Kidney tubule cell (primary cell): Measurements from ENCODE around the gene KAZN.

Experiments used
- DNase-seq: peaks from one replicate; pipeline ENCODE4 v3.0.0-alpha.2; 2018; ENCODE audit warnings: low spot score

KAZN gene

DNA sequence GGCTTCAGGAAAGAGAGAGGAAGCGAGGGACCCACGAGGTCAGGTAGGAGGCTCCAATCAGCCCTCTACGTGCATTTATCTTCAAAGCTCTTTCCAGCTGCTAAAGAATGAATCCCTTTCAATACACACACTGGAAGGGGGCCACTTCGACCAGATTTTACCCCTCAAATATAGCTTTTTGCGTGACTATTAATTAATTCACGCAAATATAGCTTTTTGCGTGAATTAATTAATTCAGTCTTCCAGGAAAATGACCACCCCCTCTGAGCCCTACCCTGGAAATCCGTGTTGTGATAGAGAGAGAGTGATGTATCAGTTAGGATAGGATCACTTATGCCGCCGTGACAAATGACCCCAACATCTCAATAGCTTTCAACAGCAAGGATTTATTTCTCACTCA is 289.9 kb downstream of the KAZN start:
- DNase-seq: no peak

DNA sequence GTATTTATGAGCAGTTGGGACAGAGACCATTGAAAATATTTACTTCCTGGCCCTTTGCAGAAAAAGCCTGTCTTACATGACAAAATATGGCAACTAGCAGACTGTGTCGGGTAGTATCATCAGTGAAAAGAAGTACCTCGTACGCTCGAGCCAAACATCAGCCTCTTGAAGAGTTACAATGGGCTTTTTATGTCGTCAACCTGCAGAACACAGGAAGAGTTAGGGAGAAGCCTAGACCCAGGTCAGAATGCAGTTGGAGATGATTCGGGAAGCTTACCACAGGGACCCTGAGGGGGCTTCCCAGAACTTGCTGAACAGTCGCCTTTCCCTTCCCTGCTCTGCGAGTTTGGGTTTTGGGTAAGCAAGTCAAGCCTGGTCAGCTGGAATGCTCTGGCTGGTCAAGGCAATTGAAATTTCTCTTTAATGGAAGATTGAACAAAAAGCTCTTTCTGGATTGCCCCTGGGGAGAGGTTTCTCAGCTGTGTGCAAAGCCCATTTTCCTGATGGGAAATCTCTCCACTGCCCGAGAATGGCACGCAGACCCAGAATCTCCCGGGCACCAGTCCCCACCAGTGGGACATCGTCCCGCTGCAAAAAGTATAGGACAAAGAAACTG is 291.4 kb downstream of the KAZN start:
- no peak for DNase-seq

DNA sequence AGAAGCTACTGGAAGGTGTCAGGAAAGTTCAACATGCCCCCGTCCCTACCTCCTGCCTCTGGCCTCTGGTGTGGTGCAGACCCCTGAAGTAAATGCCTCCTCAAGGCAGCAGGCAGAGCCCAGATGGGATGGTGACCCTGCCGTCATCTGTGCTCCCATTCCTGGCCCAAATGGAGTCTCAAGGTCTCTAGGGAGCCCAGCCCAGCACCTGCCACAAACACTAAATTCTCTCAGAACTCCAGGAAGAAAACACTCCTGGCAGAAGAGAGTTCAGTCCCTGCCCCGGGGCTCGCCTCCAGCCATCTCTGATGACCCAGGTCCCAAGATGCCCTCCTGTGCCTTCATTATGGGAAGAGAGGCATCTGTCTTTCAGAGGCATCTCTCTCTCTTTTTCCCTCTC is 293.5 kb downstream of the KAZN start:
- no peak for DNase-seq

DNA sequence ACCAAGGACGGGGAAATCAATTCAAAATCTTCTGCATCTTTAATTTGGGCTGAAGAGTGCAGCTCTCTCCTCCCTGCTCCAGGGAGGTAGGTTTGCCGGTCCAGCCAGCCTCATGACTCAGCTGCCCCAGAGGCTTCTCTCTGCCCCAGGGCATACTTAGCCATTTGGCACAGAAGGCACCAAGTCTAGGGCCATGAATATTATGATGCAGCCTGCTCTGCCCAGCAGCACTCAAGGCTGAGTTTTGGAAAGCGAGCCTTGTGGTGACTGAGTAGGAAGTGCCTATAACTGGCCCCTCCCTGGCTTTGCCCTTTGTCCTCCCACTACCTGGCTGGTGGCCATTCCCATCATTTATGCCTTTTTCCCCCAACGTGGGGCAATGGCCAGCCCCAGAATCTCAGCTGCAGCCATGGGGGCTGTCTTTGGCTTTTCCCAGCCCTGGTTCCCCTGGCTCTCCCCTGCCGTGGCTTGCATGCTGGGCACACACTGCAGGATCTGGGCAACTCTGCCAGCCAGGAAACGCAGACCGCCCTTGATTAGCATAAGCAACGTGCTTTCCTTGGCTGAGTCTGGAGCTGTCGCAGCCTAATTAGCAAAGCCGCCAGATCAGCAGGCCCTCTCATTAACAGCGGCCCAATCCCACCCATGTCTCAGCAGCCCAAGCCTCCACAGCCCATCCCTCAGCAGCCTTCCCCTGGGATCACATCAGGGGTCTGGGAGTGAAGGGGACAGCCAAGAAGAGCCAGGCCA is 296.5 kb downstream of the KAZN start:
- peak; percentile 45 for DNase-seq

DNA sequence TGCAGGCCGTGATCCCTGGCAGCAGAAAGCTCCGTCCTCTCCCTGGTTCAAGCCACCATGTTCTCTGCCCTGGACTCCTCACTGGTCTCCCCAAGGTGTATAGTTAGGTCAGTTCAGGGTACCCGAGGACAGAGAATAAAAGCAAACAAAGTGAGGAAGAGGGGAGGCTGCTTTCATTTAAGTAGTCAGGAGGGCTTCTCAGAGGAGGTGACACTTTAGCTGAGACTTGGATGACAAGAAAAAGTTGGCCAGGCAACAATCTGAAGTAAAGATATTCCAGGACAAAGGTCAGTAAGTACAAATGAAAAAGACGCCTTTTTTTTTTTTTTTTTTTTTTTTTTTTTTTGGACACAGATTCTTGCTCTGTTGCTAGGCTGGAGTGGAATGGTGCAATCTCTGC is 297.2 kb downstream of the KAZN start:
- DNase-seq: no peak

DNA sequence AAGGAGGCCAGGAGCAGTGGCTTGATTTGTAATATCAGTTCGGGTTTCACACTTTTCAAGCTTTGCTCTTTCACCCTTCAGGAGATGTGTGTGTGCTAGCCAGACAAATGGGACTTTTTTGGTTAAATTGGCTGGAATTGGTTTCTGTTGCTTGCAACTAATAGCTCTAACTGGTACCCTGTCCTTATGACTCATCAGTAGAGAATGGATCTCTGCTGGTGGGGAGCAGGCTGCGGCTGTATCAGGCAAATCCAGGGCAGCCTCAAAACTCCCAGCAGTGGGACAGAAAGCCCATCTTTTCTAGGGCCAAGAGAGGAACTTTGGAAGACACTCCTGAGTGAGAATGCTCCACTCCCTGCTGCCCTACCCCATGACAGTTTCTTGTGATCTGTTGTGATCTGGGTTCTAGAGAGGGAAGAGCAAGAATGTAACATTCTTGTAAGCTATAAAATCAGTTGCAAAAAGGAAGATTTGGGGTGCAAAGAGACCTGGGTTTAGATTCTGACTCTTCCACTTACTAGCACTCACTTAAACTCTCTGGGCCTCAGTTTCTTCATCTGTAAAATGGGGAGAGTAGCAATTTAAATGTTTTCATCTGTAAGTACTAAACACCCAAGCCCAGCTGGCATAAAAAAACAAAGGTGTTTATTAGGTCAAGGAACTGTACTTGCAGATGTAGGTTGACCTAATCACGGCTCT is 298.0 kb downstream of the KAZN start:
- no peak for DNase-seq

DNA sequence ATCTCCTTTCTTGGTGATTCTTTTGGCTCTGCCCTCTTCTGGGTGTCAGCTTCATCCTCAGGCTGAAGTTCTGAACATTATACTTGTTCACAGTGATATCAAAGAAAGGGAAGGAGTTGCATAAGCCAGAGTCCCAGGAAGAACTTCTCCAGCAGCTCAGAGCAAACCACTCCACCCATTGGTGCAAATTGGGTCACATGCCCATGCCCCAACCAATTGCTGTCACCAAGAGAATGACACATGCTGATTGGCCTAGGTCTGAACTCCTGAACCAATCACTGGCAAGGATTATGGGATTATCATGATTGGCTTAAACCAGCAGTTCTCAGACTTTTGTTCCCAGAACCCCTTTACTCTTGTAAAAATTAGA is 298.6 kb downstream of the KAZN start:
- no peak for DNase-seq

DNA sequence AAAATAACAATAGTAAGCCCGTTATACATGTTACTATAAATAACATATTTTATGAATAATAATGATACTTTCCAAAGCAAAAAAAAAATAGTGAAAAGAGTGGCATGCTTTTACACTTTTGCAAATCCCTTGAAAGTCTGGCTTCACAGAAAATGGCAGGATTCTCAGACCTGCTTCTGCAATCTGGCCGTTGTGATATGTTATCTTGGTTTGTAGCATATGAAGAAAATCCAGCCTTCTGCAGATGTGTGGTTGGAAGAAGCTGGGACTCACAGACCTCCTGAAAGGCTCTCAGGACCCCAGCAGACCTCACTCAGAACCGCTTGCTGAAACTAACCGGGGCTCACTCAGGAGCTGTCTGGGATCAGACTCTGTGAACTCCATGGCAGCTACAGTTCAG is 299.1 kb downstream of the KAZN start:
- no peak for DNase-seq

DNA sequence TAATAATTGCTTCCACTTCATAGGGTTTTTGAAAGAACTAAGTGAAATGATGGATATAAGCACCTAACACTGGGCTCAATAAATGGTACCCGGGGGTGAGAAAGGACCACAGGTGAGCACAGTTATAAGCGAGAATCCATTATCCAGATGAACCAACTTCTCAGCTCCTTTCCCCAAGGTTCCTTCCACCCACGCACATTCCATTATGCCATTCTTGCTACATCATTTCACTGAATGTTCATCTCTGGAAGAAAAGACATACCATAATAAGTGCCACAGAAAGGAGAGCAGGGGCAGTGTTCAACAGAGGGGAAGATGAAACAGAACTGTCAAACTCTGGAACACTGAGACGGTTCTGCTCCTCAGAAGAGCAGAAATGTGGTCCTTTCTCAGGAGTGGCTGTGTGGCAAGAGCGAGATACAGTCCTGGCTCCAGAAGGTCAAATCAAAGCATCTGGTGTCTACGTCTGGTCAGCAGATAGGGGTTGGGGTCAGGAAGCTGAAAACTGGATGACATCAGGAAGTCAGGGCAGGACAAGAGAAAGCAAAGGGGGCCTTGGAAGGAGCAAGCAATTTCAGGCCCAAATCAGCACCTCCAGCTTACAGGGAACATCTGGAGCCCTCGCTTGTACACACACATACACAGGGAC is 299.6 kb downstream of the KAZN start:
- DNase-seq: no peak

DNA sequence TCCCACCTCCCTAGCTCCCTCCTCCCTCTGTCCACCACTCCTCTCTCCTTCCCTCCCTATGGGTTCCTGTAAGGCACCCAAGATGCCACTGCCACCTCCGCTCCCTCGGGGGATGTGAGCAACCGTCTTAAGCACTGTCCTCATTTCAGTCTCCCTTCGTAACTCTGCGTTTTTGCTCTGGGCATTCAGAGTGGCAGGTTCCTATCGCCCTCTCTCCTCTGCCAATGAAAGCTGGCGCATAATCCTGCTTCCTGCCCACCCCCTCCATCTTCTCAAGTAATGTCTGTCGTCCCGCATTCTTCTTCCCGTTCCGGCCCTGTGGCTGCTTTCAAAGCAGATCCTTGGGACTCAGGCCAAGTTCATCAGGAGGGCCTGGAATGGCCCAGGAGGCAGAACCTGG is 301.2 kb downstream of the KAZN start:
- no peak for DNase-seq

DNA sequence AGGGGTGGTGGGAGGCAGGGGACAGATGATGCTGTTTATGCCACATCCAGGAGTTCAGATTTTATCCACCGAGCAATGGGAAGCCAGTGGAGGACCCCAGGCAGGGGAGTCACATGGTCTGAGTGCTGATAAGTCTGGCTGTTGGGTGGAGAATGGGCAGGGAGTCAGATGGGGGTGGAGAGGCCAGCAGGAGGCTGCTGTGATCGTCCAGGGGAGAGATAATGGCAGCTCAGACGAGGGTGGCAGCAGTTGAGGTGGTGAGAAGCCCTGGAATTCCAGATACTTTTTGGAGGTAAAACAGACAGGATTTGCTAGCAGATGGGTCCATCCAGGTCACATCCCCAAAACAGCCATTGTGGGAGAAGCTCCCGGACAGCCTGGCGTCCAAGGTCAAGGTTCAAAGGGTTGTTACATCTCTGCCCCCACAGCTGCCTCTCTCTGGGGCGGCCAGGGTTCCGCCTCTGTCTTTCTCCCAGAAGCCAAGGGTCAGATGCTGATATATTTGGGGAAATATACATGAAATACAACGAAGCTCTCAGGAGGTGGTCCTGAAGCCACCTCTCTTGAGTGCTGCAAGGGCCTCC is 303.0 kb downstream of the KAZN start:
- no peak for DNase-seq

DNA sequence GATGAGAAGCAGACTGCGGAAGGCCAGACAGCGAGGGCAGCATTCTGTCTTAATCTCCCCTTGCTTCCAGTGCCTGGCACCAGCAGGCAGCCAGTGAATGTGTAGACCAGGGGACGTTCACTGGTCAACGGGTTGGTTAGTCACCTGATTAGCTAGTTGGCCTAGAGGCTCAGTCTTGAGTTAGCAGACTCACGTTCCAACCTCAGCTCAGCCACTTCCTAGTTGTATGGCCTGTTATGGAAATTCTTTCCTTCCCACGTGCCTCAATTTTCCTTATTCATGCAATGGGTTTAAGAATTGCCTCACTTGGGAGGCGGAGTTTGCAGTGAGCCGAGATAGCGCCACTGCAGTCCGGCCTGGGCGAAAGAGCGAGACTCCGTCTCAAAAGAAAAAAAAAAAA is 305.4 kb downstream of the KAZN start:
- no peak for DNase-seq

DNA sequence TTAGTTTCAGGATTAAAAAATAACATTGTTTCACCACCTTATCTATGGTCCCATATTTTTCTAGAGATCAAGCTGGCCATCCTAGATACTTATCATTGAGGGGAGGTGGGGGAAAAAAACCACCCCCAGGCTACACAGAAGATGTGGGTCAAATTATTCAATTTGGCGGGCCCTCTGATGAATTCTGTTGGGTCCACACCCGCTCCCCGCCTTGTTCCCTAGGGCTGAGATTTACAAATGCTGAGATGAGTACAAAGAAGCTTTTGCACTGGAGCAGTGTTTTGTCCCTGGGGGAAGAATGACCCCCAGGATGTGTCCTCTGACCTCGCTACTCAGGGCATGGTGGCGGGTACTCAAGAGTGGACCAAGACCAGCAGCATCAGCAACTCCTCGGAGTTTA is 308.2 kb downstream of the KAZN start:
- DNase-seq: no peak

DNA sequence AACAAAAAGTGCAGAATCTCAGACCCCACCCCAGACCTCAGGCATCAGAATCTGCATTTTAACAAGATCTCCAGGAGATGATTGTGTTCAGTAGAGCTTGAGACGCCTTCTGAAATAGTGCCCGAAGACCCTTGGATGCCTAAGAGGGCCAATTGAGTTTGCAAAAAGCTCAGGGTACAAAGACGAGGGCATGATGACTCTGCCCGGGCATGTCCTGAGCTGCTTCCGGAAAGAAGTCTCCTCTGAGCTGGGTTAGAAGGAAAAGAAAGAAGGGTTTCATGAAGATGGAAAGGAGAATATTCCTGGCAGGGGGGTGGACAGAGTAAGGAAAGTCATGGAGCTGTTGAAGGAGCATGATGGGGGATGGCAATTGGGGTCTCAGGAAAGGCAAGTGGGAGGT is 308.9 kb downstream of the KAZN start:
- DNase-seq: no peak

DNA sequence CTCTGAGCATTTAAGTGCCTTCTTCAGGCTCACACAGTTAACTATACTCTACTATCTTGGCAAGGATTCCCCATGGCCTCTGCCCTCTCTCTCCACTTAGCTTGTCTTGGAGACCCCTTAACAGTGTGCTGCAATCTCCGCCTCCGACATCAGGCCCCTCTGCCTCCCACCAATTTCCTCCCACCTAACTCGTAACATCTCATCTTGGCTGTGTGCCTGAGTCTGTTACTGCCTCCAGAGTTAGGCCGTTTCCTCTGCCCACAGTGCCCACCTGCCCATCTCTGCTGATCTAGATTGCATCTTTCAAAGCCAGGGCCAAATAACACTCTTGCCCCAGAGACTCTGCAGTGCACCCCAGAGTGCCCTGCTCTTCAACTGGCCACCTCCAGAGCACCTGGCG is 310.8 kb downstream of the KAZN start:
- DNase-seq: no peak

DNA sequence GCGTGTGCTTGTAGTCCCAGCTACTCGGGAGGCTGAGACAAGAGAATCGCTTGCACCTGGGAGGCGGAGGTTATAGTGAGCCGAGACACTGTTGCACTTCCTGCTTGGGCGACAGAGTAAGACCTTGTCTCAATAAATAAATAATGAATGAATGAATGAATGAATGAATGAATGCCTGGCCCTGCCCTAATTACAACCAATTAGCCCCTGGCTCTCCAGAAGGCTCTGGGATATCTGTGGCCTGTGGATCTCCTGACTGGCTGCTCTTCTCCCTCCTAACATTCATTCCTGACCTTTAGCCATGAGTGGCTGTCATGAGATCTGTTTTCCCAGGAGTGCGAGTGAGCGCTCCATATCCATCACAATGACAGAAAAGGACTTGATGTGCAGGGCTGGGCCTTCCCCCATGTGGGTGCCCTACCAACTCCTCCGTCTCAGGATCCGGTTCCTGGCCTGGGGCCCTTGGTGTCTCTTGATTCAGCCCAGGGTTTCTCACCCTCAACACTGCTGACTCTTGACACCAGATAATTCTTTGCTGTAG is 311.5 kb downstream of the KAZN start:
- no peak for DNase-seq

DNA sequence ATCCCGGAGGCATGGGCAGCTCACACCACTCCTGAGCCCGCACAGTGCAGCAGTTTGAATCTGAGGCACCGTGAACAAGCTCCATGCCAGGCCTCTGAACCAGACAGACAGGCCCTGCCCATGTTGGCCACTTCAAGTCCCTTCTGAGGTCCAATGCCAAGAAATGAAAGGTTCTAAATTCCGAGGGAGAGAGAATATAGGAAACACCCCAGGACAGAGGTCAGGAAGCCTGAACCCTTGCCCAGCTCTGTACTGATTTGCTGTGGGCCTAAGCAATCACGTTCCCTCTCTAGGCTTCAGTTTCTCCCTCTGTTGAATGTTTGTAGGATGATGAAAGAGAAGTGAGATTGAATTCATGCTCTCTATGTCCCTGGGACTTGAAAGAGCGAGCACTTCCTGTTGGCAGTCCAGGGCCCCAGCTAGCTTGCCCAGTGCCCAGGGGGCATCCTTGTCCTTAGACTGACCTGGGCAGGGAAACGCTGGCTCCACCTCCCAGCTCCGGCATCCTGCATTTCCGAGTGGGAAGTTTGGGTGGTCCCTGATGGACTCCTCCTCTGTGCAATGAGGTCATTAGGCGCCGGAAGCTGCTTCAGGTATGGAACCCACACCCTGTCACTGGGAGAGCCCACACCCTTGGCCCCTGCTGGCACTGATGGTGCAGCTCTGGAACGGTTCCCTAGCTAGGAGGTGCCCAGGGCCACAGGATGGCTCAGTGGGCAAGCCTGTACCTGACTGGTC is 312.7 kb downstream of the KAZN start:
- DNase-seq: no peak

DNA sequence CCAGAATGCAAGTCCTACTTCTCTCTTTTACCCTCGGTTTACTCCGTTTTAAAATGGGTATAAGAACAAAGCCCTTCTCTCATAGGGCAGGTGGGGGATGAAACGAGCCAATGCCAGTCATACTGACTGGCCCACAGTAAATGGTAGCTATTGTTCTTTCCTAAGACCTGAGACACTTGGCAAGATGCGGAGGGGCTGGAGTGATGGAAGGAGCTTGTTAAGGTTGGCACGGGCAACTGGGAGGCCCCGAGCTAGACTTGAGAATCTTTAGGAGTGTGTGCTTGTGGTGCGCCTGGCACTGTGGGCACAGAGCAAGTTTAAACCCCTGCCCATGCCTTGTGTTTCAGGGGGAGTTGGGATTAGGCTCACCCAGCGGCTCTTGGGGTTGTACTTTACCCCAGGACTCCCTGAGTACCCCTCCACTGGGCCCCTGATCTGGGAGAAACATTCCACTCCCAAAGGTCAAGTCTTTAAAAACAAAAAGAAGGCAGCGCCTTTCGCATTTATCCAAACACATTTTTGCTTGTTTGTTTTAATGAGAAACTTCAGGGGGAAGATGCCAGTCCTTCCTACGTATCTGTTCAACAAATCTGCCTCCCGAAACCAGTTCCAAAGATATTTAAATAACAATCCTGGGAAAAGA is 314.5 kb downstream of the KAZN start:
- DNase-seq: no peak

DNA sequence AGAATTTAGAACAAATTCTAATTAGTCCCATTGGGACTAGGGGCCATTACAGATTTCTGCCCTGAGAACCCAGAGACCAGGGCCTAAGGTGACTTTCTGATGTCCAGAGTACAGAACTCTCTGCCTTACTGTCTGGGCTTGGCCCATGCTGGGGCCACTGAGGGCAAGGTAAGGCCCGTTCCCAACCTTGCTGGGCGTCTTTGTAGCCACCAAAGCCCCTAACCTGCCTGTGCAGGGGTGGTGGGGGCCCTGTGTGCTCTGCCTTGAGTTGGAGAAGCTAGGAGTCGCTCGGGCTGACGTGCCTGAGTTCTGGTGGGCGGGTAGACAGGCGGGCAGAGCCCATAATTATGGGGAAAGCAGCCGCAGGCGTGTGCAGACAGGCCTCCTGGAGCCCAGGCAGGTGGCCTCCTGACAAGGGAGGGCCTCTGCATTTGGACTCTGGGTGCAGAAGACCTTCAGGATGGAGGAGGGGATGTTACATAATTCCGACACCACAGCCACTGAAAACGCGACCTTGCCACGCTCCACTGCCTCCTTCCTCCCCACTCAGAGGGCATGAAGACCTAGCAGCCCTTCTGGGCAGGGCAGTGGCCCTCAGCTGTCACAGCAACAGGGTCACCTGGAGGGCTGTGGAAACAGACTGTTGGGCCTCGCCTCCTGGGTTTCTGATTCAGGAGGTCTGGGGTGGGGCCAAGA is 315.1 kb downstream of the KAZN start:
- no peak for DNase-seq

DNA sequence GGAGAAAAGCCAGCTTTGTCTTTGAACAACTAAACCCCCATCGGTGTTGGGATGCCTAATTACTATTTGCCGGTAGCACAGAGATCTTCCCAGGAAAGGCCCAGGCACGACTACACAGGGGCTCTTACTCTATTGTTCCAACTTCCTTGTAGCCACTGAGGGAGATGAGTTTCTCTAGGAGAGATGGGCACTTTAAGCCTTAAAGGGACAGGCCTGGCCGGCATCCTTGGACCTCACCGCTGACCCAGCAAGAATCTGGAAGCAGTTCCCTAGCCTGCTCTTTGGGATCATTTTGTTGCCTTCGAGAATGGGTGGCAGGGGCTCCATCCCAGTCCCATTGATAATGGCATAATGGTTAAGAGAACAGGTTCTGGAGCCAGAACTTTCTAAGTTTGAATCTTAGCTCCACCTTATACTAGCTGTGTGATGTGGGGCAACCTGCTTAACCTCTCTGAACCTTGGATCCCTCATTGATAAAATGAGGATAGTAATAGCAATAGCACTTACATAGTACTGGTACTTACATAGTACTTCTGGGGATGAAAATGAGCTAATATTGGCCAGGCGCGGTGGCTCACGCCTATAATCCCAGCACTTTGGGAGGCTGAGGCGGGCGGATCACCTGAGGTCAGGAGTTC is 316.0 kb downstream of the KAZN start:
- no peak for DNase-seq
